Colonic mucosa (tissue), 4 donors: ENCODE results near the gene LRMDA. TPM values are rescaled to one million over a fixed set of nuclear protein-coding genes. Genes with fewer than 3 reads are reported as not detected.

Experiments used
- DNase-seq: peaks from one replicate; pipeline ENCODE4 v3.0.0-alpha.2; 2020
- H3K27ac ChIP-seq: fragments of 200-600 bp; one replicate; pipeline ENCODE4 v1.8.0; 2021
- H3K27me3 ChIP-seq: fragments of 200-600 bp; one replicate; pipeline ENCODE4 v1.8.0; 2021
- H3K36me3 ChIP-seq: fragments of 200-600 bp; one replicate; pipeline ENCODE4 v1.8.0; 2021
- H3K4me1 ChIP-seq: fragments of 200-600 bp; one replicate; pipeline ENCODE4 v1.8.0; 2021; ENCODE audit warnings: mild to moderate bottlenecking
- H3K4me3 ChIP-seq: fragments of 200-600 bp; one replicate; pipeline ENCODE4 v1.8.0; 2021
- H3K9ac ChIP-seq, 2 donors: one replicate each; pipeline ENCODE4 v1.7.0; 2013; ENCODE audit warnings: control low read depth in 2 of 2, low read depth in 2 of 2, low read length in 2 of 2
- H3K9me3 ChIP-seq: fragments of 200-600 bp; one replicate; pipeline ENCODE4 v1.8.0; 2021
- CTCF ChIP-seq: fragments of 200-600 bp; IDR thresholded peaks from one replicate; pipeline ENCODE4 v1.8.0; 2022; ENCODE audit warnings: antibody characterized with exemption, mild to moderate bottlenecking
- intact Hi-C: fragments of 100-400 bp; cut with DNase I; formaldehyde crosslinking; loops from one replicate; pipeline ENCODE4 v1.14.1; 2022
- total RNA-seq, 2 donors: library from RNA; stranded (reverse); fragmentation: NEBNext Ultra II Directional in 1 of 2; extraction: Animal tissue kit (Norgen Biotek cat#: 25700) in 1 of 2; gene quantifications; one replicate each; pipeline ENCODE4 v1.2.1, GENCODE V29; 2021
- donor health status: healthy.
- donor health status: DM: no; HTN: no; CAD: no.
- donor health status: DM: no; HTN: no; CAD: no.

LRMDA gene
- total RNA-seq, 2 donors from 2014 or later: 2.5 to 5.2 TPM

GRCh38 chr10:75547391-75548298 lies 116.2 kb downstream of the LRMDA start:
- Histone ChIP-seq H3K4me1 (no peaks in the 10 kb centered on the region), H3K27me3 (no peaks in the 10 kb centered on the region), H3K9me3 (no peaks in the 10 kb centered on the region), H3K27ac (no peak overlapping the region), H3K4me3 (no peak overlapping the region), H3K36me3 (no peaks in the 10 kb centered on the region), H3K9ac (no peak overlapping the region)
- DNase-seq: no peak
- no peak for TF ChIP-seq CTCF
- intact Hi-C loops: no loop called here

- no peak for DNase-seq
- no peak overlapping the region for H3K4me3 ChIP-seq
- no peaks in the 10 kb centered on the region for H3K9me3 ChIP-seq
- no peak overlapping the region for H3K9ac ChIP-seq
- intact Hi-C loops: no loop called here
- H3K27me3 ChIP-seq: no peaks in the 10 kb centered on the region
- H3K27ac ChIP-seq: no peak overlapping the region
- H3K36me3 ChIP-seq: no peaks in the 10 kb centered on the region
- H3K4me1 ChIP-seq: no peaks in the 10 kb centered on the region
- no peak for TF ChIP-seq CTCF
These were observed 116.9 kb downstream of the LRMDA start for GRCh38 chr10:75548356-75548755.

GRCh38 chr10:75550191-75550590 lies 118.8 kb downstream of the LRMDA start:
- H3K9ac ChIP-seq: no peak overlapping the region
- no peaks in the 10 kb centered on the region for H3K4me1 ChIP-seq
- H3K27ac ChIP-seq: no peak overlapping the region
- intact Hi-C loops: no loop called here
- no peaks in the 10 kb centered on the region for H3K9me3 ChIP-seq
- H3K4me3 ChIP-seq: no peak overlapping the region
- no peaks in the 10 kb centered on the region for H3K36me3 ChIP-seq
- H3K27me3 ChIP-seq: no peaks in the 10 kb centered on the region
- TF ChIP-seq CTCF: no peak
- no peak for DNase-seq

- Histone ChIP-seq H3K4me1 (no peaks in the 10 kb centered on the region), H3K4me3 (no peak overlapping the region), H3K9me3 (no peaks in the 10 kb centered on the region), H3K27ac (no peak overlapping the region), H3K9ac (no peak overlapping the region), H3K27me3 (no peaks in the 10 kb centered on the region), H3K36me3 (no peaks in the 10 kb centered on the region)
- no peak for DNase-seq
- intact Hi-C loops: no loop called here
- no peak for TF ChIP-seq CTCF
These were observed 120.7 kb downstream of the LRMDA start for GRCh38 chr10:75552171-75552570.

GRCh38 chr10:75553550-75553949 lies 122.1 kb downstream of the LRMDA start:
- TF ChIP-seq CTCF: no peak
- no peaks in the 10 kb centered on the region for H3K36me3 ChIP-seq
- no peak for DNase-seq
- no peaks in the 10 kb centered on the region for H3K4me1 ChIP-seq
- no peak overlapping the region for H3K9ac ChIP-seq
- no peaks in the 10 kb centered on the region for H3K27me3 ChIP-seq
- intact Hi-C loops: no loop called here
- H3K9me3 ChIP-seq: no peaks in the 10 kb centered on the region
- H3K27ac ChIP-seq: no peak overlapping the region
- H3K4me3 ChIP-seq: no peak overlapping the region
